GM19395 (cell line): ENCODE results near the gene TDRD1.
"Not testable (repeated sequence)": the region's sequence is repeated elsewhere in the genome, so short reads cannot be mapped to it uniquely, and the experiment has no call there.

Experiments
- ATAC-seq: cut with Tn5 transposase; IDR thresholded peaks from one replicate; pipeline ENCODE4 v1.9.1; 2021; ENCODE audit warnings: mild to moderate bottlenecking, moderate library complexity; ENCODE audit not compliant: unreplicated experiment

The TDRD1 gene, protein sequence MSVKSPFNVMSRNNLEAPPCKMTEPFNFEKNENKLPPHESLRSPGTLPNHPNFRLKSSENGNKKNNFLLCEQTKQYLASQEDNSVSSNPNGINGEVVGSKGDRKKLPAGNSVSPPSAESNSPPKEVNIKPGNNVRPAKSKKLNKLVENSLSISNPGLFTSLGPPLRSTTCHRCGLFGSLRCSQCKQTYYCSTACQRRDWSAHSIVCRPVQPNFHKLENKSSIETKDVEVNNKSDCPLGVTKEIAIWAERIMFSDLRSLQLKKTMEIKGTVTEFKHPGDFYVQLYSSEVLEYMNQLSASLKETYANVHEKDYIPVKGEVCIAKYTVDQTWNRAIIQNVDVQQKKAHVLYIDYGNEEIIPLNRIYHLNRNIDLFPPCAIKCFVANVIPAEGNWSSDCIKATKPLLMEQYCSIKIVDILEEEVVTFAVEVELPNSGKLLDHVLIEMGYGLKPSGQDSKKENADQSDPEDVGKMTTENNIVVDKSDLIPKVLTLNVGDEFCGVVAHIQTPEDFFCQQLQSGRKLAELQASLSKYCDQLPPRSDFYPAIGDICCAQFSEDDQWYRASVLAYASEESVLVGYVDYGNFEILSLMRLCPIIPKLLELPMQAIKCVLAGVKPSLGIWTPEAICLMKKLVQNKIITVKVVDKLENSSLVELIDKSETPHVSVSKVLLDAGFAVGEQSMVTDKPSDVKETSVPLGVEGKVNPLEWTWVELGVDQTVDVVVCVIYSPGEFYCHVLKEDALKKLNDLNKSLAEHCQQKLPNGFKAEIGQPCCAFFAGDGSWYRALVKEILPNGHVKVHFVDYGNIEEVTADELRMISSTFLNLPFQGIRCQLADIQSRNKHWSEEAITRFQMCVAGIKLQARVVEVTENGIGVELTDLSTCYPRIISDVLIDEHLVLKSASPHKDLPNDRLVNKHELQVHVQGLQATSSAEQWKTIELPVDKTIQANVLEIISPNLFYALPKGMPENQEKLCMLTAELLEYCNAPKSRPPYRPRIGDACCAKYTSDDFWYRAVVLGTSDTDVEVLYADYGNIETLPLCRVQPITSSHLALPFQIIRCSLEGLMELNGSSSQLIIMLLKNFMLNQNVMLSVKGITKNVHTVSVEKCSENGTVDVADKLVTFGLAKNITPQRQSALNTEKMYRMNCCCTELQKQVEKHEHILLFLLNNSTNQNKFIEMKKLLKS

DNA sequence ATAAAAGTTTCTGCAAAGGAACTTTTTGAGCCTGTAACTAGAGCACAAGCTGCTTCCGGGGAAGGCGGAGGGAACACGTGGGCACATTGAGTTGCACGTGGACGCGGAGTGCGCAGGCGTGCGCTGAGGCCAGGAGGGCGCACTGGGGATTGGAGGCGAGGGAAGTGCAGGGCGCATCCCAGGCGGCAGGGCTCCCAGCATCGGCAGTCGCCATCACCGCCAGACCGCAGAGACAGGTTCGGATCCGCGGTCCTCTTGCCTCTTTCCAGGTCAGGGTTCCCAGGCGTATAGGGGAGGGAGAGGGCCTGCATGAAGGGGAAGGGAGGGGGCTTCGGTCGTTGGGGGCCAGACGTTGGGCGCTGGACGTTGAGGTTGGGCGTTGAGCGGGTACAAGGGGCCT is at the start of gene TDRD1:
Gene TDRD1, plus strand, starts transcription at position 206 of the 400 bp plus-strand sequence. CDS start 8,479 bp downstream, outside the sequence.
- no peak for ATAC-seq

DNA sequence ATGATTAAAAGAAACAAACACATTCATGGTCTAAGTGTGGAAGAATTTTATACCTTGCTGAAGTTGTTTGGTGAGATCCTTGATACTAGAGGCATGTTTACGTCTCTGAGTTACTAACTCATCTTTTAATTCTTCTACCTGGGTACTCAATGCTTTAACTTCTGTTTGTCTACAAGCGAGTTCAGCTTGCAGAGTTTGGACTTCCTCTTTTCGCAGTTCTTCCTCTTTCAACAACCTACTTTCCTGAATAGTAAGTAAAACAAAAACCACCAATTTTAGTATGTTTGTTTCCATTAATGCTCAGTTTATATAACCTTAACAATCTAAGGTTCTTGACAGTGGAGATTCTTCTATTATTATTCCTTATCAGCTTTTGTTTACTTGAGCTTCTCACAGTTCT is 48.1 kb upstream of the TDRD1 start:
- ATAC-seq: peak; percentile 70

DNA sequence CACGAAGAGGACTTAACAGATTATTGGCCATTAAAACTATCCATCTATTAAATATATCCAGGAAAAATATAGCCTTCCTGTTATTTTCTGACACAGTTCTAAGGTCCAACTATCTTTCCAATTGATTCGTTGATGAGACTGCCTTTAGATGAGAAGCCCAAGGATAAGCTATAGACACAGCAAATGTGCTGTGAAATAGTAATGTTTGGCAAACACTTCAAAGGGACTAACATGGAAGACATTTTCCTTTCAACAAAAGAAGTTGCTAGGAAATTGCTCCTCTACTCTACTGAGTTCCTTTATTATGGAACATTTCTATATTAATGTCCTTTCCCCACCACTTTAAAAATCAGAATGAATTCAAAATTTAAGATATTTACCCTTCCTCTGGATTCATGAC is 43.7 kb upstream of the TDRD1 start:
- no peak for ATAC-seq

DNA sequence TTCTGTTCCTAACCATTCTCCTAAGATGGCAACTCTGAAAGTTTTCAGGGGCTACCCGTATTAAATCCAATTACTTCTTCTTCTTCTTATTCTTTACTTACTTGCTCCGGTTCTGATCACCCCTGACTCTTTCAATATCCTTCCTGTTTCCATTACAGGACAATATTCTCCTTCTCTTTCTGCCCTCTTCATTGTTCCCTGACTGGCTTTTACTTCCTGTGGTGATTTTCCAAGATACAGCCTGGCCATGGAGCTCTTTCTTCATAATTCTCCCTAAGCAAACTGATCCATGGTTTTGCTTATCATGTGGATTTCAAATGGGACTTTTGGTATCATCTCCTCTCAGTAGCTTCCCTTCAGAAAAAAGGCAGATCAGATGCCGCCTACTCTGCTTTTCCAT is 40.6 kb upstream of the TDRD1 start:
- ATAC-seq: no peak

DNA sequence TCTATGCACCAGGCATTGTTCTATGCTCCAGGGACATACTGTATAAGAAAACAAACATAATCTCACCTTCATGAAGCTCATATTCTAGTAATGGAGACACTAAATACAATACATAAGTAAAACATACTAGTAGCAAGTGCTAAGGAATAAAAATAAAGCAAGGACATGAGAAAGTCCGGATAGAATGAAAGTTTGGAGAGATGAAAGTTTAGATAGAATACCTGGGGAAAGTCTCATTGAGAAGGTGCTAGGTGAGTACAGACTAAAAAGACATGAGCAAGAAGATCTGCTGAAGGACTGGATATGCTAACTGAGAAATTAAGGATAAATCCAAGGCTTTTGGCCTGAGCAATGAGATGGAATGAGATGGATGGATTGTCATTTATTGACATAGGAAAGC is 39.1 kb upstream of the TDRD1 start:
- ATAC-seq: no peak

DNA sequence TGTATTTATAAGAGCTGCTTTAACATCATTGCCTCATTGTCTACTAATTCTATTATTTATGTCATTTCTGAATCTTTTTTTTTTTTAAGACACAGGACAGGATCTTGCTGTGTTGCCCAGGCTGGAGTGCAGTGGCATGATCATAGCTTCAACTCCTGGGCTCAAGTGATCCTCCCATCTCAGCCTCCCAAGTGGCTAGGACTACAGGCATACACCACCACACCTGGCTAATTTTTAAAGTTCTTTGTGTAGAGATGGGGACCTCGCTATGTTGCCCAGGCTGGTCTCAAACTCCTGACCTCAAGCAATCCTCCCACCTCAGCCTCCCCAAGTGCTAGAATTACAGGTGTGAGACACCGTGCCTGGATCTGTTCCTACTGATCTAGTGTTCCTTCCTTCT is 38.3 kb upstream of the TDRD1 start:
- ATAC-seq: not testable (repeated sequence)

DNA sequence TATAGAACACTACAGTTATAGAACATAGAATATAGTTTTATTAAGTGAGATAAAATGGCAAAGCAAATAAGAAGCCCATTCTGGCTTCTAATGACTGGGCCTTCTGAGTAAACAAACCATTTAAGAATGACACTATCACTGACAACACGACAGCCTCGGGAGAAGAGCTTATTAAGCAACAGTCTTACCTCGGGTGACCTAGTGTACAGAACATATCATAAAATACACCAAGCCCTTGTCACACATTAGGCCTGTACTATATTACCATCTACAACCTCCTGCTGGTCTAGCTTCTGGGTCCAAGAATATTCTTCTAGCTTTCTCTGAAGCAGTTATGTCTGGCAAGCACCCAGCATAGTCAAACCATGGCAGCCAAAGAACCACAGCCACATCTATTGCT is 37.1 kb upstream of the TDRD1 start:
- ATAC-seq: no peak

DNA sequence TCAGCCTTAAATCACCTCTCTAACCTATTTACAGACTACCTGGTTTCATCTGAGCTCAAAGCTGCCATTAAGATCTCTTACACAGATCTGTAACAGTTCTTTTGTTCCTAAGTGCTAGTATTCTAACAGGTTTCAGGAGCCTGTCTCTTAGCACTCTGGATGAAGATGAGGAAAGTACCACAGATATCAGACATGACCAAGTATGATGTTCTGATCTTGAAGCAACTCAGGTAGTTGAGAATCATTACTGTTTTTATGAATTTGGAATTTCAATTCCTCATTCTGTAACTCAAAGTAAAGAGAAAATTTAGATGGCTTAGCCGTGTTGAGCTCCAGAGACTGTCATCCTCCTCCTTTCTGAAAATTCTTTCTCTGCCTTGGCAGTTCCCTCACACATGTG is 36.0 kb upstream of the TDRD1 start:
- no peak for ATAC-seq

DNA sequence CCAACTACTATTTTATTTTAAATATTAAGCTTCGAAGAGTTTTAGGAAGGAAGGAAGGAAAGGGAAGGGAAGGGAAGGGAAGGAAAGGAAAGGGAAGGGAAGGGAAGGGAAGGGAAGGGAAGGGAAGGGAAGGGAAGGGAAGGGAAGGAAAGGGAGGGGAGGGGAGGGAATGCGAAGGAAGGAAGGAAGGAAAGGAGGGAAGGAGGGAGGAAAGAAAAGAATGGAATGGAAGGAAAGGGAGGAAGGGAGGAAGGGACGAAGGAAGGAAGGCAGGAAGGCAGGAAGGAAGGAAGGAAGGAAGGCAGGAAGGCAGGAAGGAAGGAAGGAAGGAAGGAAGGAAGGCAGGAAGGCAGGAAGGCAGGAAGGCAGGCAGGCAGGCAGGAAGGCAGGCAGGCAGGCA is 29.7 kb upstream of the TDRD1 start:
- ATAC-seq: not testable (repeated sequence)

DNA sequence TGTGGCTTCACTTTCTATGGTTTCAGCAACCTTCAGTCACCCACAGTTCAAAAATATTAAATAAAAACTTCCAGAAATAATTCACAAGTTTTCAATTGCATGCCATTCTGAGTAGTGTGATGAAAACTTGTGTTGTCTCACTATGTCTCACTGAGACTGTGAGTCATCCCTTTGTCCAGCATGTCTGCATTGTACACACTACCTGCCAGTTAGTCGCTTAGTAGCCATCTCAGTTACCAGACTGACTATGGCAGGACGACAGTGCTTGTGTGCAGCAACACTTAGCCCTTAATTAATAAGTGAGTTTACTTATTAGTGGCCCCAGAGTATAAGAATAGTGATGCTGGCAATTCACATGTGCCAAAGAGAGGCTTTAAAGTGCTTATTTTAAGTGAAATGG is 27.7 kb upstream of the TDRD1 start:
- no peak for ATAC-seq

DNA sequence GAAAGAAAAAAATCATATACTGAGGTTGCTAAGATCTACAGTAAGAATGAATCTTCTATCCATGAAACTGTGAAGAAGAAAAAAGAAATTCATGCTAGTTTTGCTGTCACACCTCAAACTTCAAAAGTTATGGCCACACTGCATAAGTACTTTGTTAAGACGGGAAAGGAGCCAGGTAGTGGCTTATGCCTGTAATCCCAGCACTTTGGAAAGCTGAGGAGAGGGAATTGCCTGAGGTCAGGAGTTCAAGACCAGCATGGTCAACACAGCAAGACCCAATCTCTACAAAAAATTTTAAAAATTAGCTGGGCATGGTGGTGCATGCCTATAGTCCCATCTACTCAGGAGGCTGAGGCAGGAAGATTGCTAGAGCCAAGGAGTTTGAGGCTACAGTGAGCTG is 27.3 kb upstream of the TDRD1 start:
- no peak for ATAC-seq

DNA sequence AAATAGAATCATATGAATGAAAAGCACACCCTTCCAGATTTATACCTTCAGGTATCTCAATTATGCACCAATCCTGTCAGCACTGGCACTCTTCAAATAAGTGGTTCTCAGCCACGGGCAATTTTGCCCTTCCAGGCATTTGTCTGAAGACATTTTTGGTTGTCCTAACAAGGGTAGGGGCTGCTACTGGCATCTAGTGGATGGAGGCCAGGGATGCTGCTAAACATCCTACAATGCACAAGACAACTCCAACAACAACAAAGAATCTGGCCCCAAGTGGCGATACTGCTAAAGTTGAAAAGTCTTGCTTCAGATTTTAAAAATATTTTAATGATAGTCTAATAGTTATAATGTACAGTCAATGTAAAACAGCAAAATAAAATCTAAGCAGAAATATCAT is 21.2 kb upstream of the TDRD1 start:
- ATAC-seq: no peak

DNA sequence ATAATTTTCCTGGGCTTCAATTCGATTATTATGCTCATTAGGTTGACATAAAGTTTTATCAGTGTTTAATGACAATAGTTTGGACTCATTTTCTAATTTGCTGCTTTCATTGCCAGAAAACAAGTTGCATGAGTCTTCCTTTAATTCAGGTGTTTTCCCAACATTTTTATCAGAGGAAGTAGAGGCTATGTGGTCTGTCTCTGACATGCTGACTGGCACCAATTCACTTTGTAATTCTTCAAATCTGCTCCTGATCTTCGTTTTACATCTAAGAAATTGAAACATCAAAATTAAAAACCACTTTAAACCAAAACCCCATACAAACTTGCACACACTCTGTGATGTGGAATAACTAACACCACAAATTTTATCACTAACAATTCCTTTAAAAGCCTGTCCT is 16.1 kb upstream of the TDRD1 start:
- no peak for ATAC-seq

DNA sequence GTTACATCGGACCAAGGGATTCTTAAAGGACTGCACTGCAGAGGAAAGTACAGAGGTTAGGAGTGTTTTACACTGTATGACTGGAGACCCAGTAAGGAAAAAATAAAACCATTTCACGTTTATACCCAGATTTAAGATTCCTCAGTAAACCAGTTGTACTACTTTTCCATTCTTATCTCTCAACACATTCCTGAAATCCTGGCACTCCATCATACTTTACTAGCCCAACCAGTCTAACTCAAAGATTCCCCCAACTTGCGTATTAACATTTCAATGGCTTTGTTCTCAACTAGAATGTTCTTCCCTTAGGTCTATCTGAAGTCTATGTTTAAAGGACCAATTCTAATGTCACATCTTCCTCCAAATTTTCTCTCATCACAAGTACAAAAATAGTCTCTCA is 13.1 kb upstream of the TDRD1 start:
- ATAC-seq: no peak

DNA sequence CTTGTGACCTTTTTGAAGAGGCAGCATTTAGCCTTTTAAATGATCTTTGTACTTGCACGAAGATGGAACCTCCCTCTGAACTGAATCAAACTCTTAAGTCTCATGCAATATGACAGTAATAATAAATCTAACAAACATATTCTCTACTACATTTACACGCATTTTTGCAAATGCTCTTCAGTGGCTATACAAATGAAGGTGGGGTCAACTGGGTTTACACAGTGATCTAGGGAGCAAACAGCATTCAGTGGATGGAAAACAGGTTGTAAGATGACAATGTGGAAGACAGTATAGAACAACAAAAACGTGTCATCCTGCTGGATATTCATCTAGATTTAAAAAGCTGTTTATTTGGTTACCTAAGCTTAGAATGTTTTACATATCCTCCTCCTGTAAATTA is 12.7 kb upstream of the TDRD1 start:
- no peak for ATAC-seq

DNA sequence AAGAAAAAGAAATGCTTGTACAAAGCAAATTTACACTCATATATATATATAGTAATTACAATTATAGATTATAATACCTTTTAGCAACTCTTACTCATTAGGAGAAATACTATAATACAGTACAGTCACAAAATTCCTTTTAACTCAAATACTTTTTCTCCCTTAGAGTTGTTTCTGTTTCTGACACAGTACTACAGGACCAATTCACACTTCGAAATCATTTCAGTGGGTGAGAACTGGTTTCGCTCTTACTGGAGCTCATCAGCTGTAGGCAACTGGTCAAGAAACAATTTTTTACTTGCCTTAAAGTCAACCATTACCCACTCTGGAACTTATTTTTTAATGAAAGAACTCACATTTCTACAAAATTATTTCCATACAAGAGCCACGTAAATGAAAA is 11.2 kb upstream of the TDRD1 start:
- ATAC-seq: no peak

DNA sequence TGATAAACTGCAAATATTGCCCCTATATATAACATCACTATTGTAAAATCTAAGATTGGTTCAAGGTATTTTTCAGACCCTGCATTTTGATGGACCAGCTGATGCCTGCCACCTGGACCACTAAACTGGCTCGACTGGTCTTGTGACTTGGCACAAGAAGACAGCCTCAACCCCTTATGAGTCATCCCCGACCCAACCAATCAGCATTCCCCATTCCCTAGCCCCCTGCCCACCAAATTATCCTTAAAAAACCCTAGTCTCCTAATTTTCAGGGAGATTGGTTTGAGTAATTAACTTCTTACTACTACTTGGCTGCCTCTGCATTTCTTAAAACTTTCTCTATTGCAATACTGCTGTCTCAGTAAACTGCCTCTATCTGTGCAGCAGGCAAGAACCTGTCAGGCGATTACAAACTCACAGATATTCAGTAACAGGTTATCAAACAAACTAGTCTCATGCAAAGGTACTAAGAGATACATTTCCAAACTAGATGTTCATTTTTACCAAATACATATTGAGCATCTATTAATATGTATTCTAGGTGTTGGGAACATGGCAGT is 10.6 kb upstream of the TDRD1 start:
- ATAC-seq: no peak

DNA sequence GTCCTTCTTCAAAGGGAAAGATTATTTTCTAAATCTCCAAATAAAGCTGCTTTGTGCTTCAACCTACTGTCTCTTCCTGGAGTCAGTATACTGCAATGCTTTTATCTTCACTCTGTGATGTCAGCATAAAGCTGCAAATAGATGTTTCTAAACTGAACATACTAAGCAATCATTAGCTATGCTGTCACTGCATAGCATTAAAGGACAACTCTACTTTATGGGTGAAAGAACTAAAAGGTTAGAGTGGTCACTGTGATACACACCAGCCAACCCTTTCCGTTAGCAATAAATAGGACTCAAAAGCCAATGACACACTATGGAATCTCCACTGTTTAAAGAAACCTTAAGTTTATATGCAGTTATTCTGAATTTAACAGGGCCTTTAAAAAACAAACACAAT is 6.9 kb upstream of the TDRD1 start:
- no peak for ATAC-seq

DNA sequence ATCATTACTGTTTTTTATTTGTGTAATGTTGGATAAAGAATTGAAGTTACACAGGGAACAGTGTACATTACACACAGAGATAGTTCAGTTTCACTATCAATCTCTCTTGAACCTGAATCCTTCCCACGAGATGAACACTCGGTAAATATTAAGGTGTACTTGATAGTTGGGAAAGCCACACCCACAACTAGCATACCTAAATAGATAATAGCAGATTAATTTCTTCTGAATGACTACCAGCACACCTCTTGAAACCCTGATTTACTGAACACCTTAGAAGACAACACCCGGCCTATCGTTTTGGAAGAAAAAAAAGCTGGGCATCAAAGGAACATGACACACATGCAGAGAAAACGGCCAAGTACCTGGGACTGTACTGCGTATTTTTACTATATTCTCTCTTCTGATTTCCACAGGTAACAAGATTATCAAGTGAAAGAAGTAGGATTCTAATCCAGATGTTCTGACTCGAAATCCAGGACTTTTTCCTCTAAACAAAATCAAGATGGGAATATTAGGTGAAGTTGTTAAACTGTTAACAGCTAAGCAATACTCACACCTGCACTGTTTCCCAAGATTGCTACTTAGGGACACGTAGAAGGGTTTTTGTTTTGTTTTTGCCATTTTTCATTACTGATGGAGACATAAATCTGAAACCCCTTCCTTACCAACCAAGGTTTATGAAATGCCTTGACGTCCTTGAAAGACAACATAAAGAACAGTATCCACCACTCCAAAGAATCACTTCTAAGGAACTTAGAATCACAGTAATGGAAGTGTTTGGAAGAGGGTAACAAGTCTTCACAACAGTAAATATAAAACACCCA is 6.2 kb upstream of the TDRD1 start:
- ATAC-seq: no peak

DNA sequence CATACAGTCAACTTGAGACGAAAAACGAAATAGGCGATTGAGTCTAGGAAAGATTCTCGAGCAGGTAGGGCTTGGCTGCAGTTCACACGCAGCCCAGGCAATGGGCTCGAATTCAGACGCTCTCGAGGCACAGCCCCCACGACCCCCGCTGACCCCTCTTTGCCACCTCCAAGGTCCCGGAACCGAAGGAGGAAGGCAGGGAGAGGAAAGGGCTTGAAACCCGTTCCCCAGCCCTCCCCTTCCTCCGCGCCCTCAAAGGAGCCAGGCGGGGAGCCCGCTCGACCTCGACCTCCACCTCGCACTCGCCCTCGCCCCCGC is 5.6 kb upstream of the TDRD1 start:
- ATAC-seq: peak; percentile 2
